Fibroblast of peridontal ligament (primary cell): ENCODE data around the gene ANO6.
A peak's percentile ranks its signal among the peaks of the same experiment; 100 is the strongest.
"Not testable (repeated sequence)": the region's sequence is repeated elsewhere in the genome, so short reads cannot be mapped to it uniquely, and the experiment has no call there.

Source experiments
- DNase-seq: peaks from one replicate; pipeline ENCODE4 v3.0.0-alpha.2; 2010; ENCODE audit errors: extremely low read depth

Gene ANO6

DNA sequence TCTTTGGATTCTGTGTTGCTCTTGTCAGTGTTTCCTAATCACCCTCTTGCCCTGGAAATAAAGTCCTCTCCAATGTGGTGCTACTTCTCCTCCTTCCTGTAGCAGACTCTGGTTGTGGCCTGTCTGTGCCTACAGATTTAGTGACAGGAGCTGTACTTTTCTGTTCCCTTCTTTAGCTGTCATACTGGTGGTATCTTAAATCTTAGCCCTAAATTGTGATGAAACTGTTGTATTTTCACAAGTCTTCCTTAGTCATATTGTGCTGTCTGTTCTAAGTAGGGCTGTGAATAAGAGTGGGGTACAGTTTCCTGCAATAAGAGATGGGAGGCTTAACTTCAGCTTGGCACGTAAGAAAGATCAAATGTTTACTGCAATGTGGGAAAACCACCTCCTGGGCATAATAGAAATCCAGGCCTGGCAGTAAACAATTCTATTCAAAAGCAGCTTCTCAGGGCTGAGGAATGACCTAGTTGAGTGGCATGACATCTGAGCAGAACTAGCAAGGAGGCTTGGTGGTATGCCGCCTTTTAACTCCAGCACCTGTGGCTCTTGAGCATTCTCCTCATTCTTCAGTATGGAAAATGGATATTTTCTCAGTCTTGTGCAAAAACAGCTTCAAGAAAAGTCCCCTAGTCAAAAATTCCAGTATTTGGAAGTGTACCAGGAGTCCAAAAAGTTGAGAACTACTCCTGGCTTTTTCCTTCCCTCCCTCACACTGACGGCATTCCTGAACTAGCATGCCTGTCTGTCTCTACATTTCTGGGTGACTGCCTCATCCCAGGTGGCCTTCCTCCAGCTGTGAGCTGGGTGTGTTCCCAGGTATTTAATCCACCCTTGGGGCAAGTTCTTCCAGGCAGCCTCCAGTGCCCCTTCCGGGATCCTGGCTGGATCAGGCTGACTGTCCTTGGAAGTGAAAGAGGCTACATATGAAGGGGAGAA lies 19.5 kb downstream of the ANO6 start:
- DNase-seq: peak; percentile 79

DNA sequence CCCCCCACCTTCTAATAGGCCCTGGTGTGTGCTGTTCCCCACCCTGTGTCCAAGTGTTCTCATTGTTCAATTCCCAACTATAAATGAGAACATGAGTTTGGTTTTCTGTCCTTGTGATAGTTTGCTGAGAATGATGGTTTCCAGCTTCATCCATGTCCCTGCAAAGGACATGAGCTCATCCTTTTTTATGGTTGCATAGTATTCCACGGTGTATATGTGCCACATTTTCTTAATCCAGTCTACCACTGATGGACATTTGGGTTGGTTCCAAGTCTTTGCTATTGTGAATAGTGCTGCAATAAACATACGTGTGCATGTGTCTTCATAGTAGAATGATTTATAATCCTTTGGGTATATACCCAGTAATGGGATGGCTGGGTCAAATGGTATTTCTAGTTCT lies 20.5 kb downstream of the ANO6 start:
- not testable (repeated sequence) for DNase-seq

DNA sequence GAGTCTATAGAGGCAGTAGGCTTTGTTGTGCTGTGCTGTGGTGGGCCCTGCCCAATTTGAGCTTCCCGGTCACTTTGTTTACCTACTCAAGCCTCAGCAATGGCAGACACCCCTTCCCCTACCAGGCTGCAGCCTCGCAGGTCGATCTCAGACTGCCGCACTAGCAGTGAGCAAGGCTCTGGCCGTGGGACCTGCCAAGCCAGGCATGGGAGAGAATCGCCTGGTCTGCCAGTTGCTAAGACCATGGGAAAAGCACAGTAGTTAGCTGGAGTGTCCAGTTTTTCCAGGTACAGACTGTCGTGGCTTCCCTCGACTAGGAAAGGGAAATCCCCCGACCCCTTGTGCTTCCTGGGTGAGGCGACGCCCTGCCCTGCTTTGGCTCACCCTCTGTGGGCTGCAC lies 26.3 kb downstream of the ANO6 start:
- DNase-seq: no peak

DNA sequence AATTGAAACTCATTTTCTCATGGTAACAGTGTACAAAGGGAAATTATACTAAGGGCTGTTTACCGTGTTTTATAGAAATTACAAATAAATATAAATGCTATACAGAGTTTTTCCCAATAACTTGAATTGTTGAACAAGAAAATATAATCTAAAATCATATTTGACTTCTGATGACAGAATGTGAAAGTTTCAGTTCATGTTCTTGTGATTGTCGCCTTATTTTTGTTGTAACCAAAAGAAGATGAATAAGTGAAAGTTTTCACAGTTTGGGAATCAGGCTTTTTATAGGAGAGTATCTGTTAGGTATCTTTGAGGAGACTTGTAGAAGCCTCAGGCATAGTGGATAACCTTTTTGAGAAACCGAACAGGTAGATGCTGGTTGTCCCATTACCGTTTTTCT lies 28.1 kb downstream of the ANO6 start:
- no peak for DNase-seq

GRCh38 chr12:45244561-45245343 lies 28.9 kb downstream of the ANO6 start:
- peak; percentile 91 for DNase-seq

DNA sequence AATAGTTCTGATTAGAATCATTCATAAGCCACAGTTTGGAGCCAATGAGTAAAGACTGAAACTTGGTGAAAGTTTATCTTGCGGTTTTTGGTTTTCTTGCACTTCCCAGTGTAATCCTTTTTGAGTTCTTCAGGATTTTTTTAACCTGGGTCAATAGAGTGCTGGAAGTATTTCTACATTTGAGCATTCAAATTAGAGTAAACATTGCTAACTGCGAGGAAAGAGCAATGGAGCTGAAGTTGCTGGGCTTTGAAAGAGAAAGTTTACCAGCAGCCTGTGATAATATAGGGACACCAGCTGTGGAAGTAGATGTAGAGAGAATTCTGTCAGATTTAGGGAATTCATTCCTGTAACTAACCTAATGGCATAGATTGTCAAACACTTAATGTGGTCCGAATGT lies 30.3 kb downstream of the ANO6 start:
- DNase-seq: peak; percentile 88

GRCh38 chr12:45247589-45247988 lies 31.7 kb downstream of the ANO6 start:
- DNase-seq: no peak

DNA sequence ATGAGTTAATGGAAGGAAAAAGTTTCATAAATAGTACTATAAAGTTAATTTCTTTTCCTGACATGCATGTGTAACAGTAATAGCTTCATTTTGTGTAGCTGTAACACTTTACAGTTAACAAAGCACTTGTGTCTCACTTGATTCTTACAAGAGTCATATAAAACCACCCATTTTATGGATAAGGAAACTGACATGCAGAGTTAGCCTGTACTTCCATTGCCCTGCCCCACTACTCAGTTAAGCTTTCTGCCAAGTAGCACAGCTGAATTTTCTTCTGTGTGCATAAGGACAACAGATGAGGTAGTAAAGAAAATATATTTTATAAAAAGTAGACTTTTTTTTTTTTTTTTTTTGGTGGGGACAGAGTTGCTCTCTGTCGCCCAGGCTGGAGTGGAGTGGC lies 32.2 kb downstream of the ANO6 start:
- DNase-seq: no peak

DNA sequence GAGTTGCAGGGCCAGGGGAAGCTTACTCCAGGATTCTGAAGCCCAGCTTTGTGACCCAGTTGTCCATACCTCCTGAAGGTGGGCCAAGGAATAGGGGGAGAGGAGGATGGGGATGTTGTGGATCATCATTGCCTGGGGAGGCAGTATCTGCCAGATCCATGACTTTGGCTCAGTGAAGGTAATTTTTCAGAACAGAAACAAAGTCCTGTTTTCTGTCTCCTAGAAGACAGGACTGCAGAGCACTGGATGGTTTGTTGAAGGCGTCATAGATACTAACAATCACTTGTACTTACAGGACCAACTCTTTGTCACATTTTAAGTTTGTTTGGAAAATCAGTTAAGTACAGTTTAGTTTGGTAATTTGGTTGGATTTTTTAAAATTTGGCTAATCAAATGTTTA lies 38.4 kb downstream of the ANO6 start:
- no peak for DNase-seq

GRCh38 chr12:45256721-45257120 lies 40.8 kb downstream of the ANO6 start:
- no peak for DNase-seq

GRCh38 chr12:45257185-45257930 lies 41.5 kb downstream of the ANO6 start:
- no peak for DNase-seq

- peak; percentile 66 for DNase-seq
These were observed 43.8 kb downstream of the ANO6 start for GRCh38 chr12:45259675-45260074.

DNA sequence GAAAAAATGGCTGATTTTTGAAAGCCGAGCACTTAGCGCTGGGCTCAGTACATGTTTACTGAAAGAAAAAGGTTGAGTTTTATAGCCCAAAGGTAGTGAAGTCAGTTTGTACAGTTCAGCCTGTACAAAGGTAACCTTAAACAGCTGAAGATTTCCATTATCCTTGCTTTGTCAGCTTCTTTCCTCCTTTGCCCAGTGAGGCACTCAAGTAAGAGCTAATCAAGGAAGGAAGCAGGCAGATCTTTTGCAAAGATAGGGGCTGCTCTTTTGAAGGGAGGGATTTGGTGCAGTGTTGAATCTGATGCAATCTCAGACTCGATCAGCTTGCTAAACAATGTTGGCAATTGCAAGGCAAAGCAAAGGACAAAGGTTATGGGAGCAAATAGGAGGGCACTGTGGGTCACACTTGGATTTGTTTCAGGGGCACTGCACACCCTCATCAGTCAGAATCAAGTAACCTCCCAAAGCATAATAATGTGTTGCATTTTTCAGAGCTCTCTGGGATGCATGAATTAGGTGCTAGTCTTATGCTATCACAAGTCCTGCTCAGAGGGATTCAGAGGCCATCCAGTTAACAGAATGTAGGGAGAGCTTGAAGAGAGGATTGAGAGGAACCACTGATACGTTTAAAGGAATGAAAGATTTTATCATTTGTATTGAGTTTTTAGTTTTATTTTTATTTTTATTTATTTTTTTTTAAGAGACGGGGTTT lies 44.4 kb downstream of the ANO6 start:
- DNase-seq: peak; percentile 43

GRCh38 chr12:45260854-45261253 lies 45.0 kb downstream of the ANO6 start:
- no peak for DNase-seq

DNA sequence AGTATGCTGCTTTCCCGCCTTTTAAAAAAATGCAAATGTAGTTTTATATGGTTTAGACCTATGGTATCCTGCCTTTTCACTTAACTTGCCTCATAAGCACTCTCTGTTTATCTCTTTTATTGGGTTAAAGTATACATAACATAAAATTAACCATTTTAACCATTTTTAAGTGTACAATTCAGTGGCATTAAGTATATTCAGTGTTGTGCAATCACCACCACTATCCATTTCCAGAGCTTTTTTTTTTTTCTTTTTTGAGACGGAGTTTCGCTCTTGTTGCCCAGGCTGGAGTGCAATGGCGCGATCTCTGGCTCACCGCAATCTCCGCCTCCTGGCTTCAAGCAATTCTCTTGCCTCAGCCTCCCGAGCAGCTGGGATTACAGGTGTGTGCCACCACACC lies 46.3 kb downstream of the ANO6 start:
- DNase-seq: not testable (repeated sequence)

- DNase-seq: no peak
These were observed 47.7 kb downstream of the ANO6 start for GRCh38 chr12:45263587-45263986.

DNA sequence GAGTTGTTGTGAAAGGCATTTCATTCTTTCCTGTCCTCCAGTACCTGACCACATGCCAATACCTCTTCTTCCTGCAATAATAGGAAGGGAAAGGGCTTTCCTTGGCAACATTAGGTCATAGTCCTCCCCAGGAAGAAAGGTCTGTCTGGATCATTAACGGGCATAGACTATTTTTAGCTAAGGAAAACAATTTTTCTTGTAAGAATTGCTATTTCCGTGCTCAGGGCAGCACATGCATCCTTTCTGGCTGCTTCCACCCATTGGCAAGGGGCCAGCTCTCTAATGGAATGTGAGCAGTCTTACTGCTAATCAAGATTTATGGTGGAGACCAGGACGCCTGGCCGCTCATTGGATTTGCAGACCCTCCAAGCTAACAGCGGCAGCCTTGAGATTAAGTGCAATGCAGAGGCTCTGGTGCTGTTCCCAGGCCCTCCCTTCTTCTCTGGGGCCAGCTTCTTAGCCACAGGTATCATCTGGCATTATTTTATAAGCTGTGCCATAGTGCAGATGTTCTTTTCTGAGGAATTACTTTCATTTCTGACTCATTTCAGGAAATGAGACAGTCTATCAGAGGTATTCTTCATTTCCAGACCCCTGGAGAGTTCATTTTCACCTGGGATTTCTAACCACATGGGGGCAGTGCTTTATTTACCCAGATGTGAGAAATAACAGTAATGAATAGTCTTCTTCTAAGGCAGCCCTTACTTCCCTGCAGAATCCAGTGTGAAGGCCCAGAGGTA lies 52.9 kb downstream of the ANO6 start:
- DNase-seq: peak; percentile 78

DNA sequence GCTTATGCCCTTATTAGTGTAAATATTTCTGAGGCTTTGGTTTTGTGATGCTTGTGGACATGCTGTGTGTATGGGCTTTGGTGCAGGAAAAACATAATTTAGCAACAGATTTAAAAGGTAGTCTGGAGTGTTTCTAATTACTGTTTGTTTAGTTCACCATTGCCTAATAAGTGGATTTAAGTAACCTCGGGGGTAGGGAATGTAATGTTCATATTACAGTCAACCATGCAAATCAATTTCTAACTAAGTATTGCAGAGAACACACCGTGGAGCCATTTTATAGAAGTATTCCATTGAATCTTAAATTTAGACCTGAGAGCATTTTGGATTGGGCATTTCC lies 53.5 kb downstream of the ANO6 start:
- no peak for DNase-seq

- DNase-seq: no peak
These were observed 55.1 kb downstream of the ANO6 start for GRCh38 chr12:45270951-45271350.

- DNase-seq: peak; percentile 97
These were observed 57.9 kb downstream of the ANO6 start for GRCh38 chr12:45273717-45274271.
